ENCODE measurements around the gene FAM25G.

DNA sequence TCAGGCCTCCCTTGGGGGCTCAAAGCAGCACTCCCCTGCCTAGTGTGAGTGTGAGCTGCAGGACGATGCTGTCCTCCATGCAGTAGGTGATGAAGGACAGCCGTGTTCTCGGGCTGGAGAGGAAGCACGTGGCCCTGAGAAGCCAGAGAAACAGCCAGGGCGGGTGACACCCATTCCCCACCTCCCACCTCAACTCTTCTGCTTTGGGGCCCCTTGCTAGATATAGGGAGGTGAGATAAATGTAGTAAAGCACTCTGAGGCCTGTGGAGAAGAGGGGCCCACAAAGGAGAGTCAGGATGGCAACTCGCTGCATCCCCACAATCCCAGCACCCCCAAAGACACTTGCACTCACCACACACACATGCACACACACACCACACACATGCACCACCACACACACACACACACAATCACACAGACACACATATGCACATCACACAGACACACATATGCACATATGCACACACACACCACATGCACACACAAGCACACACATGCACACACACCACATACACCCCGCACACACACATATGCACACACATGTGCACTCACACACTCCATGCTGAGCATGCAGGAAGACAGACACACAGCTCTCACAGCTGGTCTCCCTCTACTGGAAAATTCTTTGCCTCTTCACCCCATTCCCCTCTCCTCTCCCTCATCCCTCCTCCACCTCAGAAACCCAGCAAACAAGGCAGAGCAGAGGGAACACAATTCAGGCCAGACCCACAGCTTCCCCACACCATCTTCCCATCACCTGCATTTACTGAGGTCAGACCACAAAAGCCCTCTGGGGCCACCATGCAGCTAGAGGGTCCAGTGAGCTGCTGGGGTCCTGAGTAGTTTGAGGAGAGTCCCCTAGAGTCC is 38.1 kb downstream of the FAM25G start:
- TF ChIP-seq, protein P1, sequence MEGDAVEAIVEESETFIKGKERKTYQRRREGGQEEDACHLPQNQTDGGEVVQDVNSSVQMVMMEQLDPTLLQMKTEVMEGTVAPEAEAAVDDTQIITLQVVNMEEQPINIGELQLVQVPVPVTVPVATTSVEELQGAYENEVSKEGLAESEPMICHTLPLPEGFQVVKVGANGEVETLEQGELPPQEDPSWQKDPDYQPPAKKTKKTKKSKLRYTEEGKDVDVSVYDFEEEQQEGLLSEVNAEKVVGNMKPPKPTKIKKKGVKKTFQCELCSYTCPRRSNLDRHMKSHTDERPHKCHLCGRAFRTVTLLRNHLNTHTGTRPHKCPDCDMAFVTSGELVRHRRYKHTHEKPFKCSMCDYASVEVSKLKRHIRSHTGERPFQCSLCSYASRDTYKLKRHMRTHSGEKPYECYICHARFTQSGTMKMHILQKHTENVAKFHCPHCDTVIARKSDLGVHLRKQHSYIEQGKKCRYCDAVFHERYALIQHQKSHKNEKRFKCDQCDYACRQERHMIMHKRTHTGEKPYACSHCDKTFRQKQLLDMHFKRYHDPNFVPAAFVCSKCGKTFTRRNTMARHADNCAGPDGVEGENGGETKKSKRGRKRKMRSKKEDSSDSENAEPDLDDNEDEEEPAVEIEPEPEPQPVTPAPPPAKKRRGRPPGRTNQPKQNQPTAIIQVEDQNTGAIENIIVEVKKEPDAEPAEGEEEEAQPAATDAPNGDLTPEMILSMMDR (IDR thresholded peaks at IDR 0.05), result no peak
- no peak for TF ChIP-seq POLR2A (IDR thresholded peaks at IDR 0.05)

Measured in lower leg skin (tissue), 3 donors.